ENCODE results near the gene DLGAP4. TPM values are rescaled to one million over a fixed set of nuclear protein-coding genes. Genes with fewer than 3 reads are reported as not detected.

The DLGAP4 gene
- total and polyA plus RNA-seq, 2 of the 13 experiments (the other 11 are each of a cell fraction or from before 2014, with no cell fraction given): 15.2 to 26.7 TPM

- TF ChIP-seq ZNF646 (CRISPR knock-in tag; IDR thresholded peaks at IDR 0.05) (no peak), ZNF891 (CRISPR knock-in tag; IDR thresholded peaks at IDR 0.05) (0 out of 2 replicates have a peak, but pooled peaks have one; percentile 32), IRF2 (CRISPR knock-in tag; IDR thresholded peaks at IDR 0.05) (no peak), ZNF576 (CRISPR knock-in tag; IDR thresholded peaks at IDR 0.05) (no peak), RXRA (CRISPR knock-in tag; IDR thresholded peaks at IDR 0.05) (peak; percentile 56; the same call in 1 of the 2 replicates), IKZF1 (IDR thresholded peaks at IDR 0.05) (no peak), ZNF839 (CRISPR knock-in tag; IDR thresholded peaks at IDR 0.05; ENCODE audit: borderline replicate concordance) (no peak), BRCA1 (CRISPR knock-in tag; IDR thresholded peaks at IDR 0.05) (no peak), ZNF557 (CRISPR knock-in tag; IDR thresholded peaks at IDR 0.05) (no peak), FOSL2 (CRISPR knock-in tag; IDR thresholded peaks at IDR 0.05) (no peak), ZNF672 (CRISPR knock-in tag; IDR thresholded peaks at IDR 0.05) (no peak), AHDC1 (CRISPR knock-in tag; IDR thresholded peaks at IDR 0.05; ENCODE audit: borderline replicate concordance) (no peak), ZFP1 (CRISPR knock-in tag; IDR thresholded peaks at IDR 0.05) (no peak), PAF1 (CRISPR knock-in tag; IDR thresholded peaks at IDR 0.05) (no peak), MEF2D (CRISPR knock-in tag; IDR thresholded peaks at IDR 0.05) (no peak), SETDB1 (CRISPR knock-in tag; IDR thresholded peaks at IDR 0.05; ENCODE audit: borderline replicate concordance) (no peak), ARNT2 (CRISPR knock-in tag; IDR thresholded peaks at IDR 0.05; ENCODE audit: low read depth) (no peak), ZNF12 (CRISPR knock-in tag; IDR thresholded peaks at IDR 0.05) (no peak), SRSF1 (optimal IDR thresholded peaks at IDR 0.05; ENCODE audit: low read depth, low read length) (no peak), ZBTB42 (CRISPR knock-in tag; IDR thresholded peaks at IDR 0.05) (no peak), KLF16 (CRISPR knock-in tag; IDR thresholded peaks at IDR 0.05) (no peak)
Observed at GRCh38 chr20:36472637-36473090, 166.5 kb downstream of the DLGAP4 start (continued).

All from HepG2 (cell line).